Right lung (tissue), 10 donors: Measurements from ENCODE around the gene BDH1. TPM values are rescaled to one million over a fixed set of nuclear protein-coding genes. Genes with fewer than 3 reads are reported as not detected.
"Not testable (repeated sequence)": the region's sequence is repeated elsewhere in the genome, so short reads cannot be mapped to it uniquely, and the experiment has no call there.

Experiments used
- DNase-seq, 2 donors: peaks; one replicate each; pipeline ENCODE4 v3.0.0-alpha.2; 2013
- long read RNA-seq, 8 donors: transcript quantifications; one replicate each; lab custom pipeline, GENCODE V29; 2026
- polyA plus RNA-seq, 5 donors: library from polyadenylated mRNA; unstranded; fragments of 120-200 nt; gene quantifications; one replicate each; pipeline versions ENCODE4 v1.2.1 to v1.2.3, GENCODE V29; 2013; ENCODE audit warnings: inconsistent platforms in 1 of 5, low replicate concordance in 1 of 5; ENCODE audit not compliant: insufficient read length in 5 of 5, insufficient read depth in 1 of 5

The BDH1 gene
- 10 to 100 TPM; 16.9 to 21.5 (median 19.5) TPM for polyA plus RNA-seq
- long read RNA-seq, donor 1, partial matches to known transcripts: 0 of 7 reads
- long read RNA-seq, donor 1, other reads (novel, unspliced or antisense): 0 of 7 reads
- long read RNA-seq, donor 2, partial matches to known transcripts: 0 of 2 reads
- long read RNA-seq, donor 2, other reads (novel, unspliced or antisense): 0 of 2 reads
- long read RNA-seq, donor 3, partial matches to known transcripts: 0 of 3 reads
- long read RNA-seq, donor 3, other reads (novel, unspliced or antisense): 0 of 3 reads
- long read RNA-seq, donor 4, partial matches to known transcripts: 0 of 2 reads
- long read RNA-seq, donor 4, other reads (novel, unspliced or antisense): 0 of 2 reads
- long read RNA-seq, donor 5, partial matches to known transcripts: 0 of 4 reads
- long read RNA-seq, donor 5, other reads (novel, unspliced or antisense): 0 of 4 reads
- long read RNA-seq, donor 6, partial matches to known transcripts: 0 of 5 reads
- long read RNA-seq, donor 6, other reads (novel, unspliced or antisense): 0 of 5 reads
- long read RNA-seq, donor 7, partial matches to known transcripts: 0 of 2 reads
- long read RNA-seq, donor 7, other reads (novel, unspliced or antisense): 0 of 2 reads
- long read RNA-seq, donor 8, transcript BDH1-202 (7 exons, 3,455 nt): major isoform, 5 of 5 reads
- long read RNA-seq, donor 8, partial matches to known transcripts: 0 of 5 reads
- long read RNA-seq, donor 8, other reads (novel, unspliced or antisense): 0 of 5 reads

GRCh38 chr3:197555281-197556261 is at the start of gene BDH1:
BDH1 (minus strand) TSS chr3:197555968; CDS start chr3:197546443, 9,525 bp downstream.
- peak in 1 of 2 donors; percentile 21 for DNase-seq

GRCh38 chr3:197603317-197603933 is 47.7 kb upstream of the BDH1 start:
- DNase-seq: no peak

DNA sequence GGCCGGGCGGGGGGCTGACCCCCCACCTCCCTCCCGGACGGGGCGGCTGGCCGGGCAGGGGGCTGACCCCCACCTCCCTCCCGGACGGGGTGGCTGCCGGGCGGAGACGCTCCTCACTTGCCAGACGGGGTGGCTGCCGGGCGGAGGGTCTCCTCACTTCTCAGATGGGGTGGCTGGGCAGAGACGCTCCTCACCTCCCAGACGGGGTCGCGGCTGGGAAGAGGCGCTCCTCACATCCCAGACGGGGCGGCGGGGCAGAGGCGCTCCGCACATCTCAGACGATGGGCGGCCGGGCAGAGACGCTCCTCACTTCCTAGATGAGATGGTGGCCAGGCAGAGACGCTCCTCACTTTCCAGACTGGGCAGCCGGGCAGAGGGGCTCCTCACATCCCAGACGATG is 46.6 kb upstream of the BDH1 start:
- DNase-seq: not testable (repeated sequence)

DNA sequence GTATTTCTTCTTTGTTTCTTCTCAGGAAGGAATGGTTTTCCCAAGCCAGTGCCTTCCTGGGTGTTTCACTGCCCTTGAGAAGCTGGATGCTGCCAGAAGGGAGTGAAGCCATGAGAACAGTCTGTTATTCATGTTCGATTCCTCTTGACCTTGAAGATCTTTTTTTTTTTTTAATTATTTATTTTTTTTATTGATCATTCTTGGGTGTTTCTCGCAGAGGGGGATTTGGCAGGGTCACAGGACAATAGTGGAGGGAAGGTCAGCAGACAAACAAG is 45.7 kb upstream of the BDH1 start:
- not testable (repeated sequence) for DNase-seq

- DNase-seq: no peak
Observed at GRCh38 chr3:197600796-197601565, 45.2 kb upstream of the BDH1 start.

GRCh38 chr3:197599089-197599765 is 43.5 kb upstream of the BDH1 start:
- DNase-seq: peak; percentile 56 to 70

DNA sequence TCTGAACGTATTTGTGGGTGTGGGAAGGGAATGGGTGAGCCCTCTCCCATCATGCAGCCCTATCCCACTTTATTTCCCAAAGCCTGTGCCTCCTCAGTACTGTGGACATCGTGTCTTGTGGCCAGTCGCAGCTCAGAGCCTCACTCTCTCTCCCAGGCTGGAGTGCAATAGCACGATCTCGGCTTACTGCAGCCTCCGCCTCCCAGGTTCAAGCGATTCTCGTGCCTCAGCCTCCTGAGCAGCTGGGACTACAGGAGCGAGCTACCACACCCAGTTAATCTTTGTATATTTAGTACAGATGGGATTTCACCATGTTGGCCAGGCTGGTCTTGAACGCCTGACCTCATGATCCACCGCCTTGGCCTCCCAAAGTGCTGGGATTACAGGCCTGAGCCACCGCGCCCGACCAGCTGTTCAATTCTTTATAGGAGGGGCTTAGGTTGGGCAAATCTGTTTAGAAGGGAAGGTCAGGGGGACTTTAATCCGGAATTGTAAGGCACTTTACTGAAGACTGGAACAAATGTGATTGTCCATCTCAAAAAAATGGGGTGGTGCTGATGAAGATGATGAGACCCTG is 42.7 kb upstream of the BDH1 start:
- DNase-seq: no peak

- no peak for DNase-seq
Observed at GRCh38 chr3:197597335-197597734, 41.6 kb upstream of the BDH1 start.

DNA sequence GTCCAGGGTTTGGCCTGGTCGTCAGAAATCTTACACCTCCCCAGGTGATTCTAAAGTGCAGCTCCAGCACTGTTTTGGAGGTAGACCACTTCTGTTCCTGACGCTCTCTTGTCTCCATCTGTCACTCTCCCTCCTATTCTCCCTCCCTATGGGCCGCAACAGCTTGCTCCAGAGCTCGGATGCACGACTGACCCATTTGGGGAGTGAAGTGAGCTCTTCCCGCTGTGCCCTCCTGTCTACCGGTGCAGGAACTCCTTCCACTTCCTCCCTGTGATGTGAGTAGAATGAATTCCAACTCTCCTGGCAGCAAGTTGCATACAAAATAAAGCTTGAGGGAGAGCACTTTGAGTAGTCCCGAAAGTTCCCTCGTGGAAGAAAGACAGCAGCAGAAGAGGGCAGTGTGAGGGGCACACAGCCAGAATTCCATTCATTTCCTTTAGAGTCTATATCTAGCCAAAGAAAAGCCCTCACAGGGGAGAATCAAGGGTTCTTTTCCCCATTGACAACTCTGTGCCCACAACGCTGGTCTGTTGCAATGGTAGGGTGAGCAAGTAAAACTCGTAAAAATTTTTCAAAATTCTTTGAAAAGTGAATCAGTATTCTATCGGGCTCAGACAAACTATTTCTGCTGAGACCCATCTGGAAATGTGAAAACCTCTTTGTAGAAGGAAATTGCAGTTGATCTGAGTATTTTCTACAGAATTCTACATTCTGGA is 39.9 kb upstream of the BDH1 start:
- DNase-seq: no peak

DNA sequence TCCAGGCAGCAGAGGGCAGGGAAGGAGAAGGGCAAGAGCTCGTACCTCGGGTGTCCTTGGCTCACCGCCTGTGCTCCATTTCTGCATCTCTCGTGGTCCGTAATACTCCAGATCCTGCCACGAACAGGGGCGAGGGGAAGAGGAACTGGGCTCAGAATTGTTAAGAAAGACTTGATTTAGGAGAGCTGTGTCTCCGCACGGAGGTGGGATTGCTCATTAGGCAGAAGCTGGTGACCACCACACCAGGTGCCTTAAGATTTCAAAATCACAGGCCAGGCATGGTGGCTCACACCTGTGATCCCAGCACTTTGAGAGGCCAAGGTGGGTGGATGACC is 37.2 kb upstream of the BDH1 start:
- no peak for DNase-seq

DNA sequence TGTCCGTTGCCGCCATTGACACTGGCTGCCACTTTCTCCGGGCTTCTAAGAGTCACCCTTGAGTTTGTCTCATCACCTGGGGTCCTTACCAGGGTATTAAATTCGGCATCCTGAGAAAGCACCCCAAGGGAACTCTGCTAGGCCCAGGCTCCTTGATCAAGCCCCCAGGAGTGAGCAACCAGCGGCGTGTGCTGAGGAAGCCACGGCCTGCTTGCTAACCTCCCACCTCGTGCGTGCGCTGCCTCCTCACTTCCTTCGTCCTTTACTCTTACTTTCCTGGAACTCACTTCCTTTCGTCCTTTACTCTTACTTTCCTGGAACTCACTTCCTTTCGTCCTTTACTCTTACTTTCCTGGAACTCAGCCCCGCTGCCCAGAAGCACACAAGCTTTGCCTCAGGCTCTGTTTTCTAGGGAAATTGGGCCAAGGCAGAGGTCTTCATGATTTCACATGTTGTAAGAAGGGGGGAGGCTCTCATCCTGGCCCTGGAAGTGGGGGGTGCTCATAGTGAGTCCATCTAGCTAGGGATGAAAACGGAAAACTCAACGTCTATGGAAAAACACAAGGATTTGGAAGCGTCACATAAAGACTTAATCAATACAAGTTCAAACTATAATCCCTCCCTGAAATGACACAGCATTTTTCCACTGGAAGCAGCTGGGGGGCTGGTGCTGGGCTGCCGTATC is 36.7 kb upstream of the BDH1 start:
- no peak for DNase-seq

GRCh38 chr3:197591816-197592215 is 36.0 kb upstream of the BDH1 start:
- DNase-seq: no peak

GRCh38 chr3:197590313-197590962 is 34.7 kb upstream of the BDH1 start:
- DNase-seq: no peak

DNA sequence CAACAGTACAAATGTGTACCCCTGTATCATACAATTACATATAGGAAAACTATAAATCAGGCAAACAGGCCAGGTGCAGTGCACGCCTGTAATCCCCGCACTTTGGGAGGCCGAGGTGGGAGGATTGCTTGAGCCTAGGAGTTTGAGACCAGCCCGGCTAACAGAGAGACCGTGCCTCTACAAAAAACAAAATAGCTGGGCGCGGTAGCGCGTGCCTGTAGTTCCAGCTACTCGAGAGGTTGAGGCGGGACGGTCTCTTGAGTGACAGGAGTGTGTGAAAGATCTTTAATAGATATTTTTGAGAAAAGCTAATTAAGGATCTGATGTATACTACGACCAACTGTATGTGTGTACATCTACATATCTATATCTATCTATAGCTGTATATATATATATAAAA is 33.8 kb upstream of the BDH1 start:
- DNase-seq: no peak

DNA sequence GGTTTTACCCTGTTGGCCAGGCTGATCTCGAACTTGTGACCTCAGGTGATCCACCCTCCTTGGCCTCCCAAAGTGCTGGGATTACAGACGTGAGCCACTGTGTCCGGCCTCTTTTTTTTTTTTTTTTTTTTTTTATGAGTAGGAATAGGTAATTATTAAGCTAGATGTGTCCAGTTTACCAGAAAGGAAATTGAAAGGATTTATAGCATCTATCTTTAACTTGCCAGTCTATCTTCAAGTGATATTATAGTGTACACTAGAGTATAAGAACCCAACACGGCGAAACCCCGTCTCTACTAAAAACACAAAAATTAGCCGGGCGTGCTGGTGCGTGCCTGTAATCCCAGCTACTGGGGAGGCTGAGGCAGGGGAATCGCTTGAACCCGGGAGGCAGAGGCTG is 31.0 kb upstream of the BDH1 start:
- DNase-seq: not testable (repeated sequence)

DNA sequence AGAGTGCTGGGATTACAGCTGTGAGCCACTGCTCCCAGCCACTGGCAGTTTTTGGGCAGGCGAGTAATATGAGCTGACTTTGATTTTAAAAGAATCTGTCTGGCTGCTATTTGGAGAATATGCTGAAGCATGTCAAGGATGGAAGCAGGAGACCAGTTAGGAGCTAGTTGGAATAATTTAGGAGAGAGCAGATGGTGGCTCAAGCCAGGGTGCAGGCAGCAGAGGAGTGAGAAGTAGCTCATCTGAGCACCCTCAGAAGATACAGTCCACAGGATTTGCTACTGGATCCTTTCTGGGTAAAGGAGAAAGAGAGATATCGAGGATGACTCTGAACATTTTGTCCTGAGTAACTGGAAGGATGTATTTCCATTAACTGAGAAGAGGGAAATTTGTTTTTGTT is 30.4 kb upstream of the BDH1 start:
- DNase-seq: no peak

- DNase-seq: no peak
Observed at GRCh38 chr3:197584733-197585132, 29.0 kb upstream of the BDH1 start.

DNA sequence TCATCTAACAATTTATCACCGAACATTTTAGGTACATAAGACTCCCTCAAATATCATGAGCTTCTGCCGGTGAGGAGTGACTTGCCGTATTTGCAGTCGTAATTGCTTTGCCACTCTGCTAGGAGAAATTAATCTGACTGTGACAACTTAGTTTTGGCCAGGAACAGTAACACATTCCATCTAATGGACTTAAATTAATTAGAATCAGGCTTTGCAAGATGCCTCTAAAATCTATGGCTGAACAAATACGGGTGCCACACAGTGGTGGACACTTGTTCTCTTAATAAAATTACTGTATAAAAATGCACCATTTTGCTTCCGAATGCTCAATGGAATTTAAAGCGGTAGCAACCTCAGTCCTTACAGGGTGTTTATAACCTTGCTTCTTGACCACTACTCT is 27.6 kb upstream of the BDH1 start:
- no peak for DNase-seq
